PFSK-1 (cell line): ENCODE data around the gene ECSCR.

Source experiments
- FOXP2 ChIP-seq: optimal IDR thresholded peaks from 2 replicates; pipeline ENCODE3; 2011; ENCODE audit warnings: borderline replicate concordance, control low read depth, inconsistent platforms; ENCODE audit not compliant: insufficient read depth; ENCODE audit errors: extremely low read length, extremely low read depth
- POLR2AphosphoS5 ChIP-seq: IDR thresholded peaks from 2 replicates; pipeline ENCODE4 v1.6.1; 2012; ENCODE audit warnings: low read depth, mild to moderate bottlenecking, control low read depth, low read length, moderate library complexity
- SIN3A ChIP-seq: IDR thresholded peaks from 2 replicates; pipeline ENCODE4 v1.6.1; 2012; ENCODE audit warnings: mild to moderate bottlenecking, low read length, moderate library complexity, borderline replicate concordance; ENCODE audit not compliant: insufficient read depth
- TAF1 ChIP-seq: IDR thresholded peaks from 2 replicates; pipeline ENCODE4 v1.6.1; 2012; ENCODE audit warnings: low read length, control low read depth, borderline replicate concordance; ENCODE audit not compliant: insufficient read depth
- TF ChIP-seq, protein P1 (sequence below), 2 experiments: IDR thresholded peaks; 2 replicates each; pipeline versions ENCODE4 v1.6.1 to v1.8.0; 2011 to 2012; ENCODE audit warnings: low read depth in 2 of 2, low read length in 2 of 2, control low read depth in 1 of 2, inconsistent platforms in 1 of 2, mild to moderate bottlenecking in 1 of 2, moderate library complexity in 1 of 2; ENCODE audit not compliant: insufficient read depth in 1 of 2

Gene ECSCR

DNA sequence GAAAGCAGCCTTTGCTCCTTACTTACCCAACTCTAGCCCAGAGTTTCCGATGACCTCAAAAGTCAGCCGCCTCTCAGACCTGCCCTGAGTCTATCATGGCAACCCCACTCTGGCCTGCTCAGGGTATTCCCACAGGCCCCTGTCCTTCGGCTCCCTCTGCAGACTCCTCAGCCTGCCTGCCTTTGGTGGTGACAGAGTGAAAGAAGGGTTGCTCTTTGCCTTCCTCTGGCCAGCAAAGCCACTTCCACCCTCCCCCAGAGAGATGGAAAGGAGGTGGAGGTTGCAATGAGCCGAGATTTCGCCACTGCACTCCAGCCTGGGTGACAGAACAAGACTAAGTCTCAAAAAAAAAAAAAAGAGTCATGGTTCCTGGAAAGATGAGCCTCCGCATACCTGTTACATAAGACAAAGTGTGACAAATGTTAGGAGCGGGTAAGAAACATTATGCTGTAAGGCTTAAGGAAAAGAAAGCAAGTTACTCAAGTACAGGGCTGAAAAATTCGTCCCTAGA is 5.9 kb upstream of the ECSCR start:
- TF ChIP-seq, protein P1, sequence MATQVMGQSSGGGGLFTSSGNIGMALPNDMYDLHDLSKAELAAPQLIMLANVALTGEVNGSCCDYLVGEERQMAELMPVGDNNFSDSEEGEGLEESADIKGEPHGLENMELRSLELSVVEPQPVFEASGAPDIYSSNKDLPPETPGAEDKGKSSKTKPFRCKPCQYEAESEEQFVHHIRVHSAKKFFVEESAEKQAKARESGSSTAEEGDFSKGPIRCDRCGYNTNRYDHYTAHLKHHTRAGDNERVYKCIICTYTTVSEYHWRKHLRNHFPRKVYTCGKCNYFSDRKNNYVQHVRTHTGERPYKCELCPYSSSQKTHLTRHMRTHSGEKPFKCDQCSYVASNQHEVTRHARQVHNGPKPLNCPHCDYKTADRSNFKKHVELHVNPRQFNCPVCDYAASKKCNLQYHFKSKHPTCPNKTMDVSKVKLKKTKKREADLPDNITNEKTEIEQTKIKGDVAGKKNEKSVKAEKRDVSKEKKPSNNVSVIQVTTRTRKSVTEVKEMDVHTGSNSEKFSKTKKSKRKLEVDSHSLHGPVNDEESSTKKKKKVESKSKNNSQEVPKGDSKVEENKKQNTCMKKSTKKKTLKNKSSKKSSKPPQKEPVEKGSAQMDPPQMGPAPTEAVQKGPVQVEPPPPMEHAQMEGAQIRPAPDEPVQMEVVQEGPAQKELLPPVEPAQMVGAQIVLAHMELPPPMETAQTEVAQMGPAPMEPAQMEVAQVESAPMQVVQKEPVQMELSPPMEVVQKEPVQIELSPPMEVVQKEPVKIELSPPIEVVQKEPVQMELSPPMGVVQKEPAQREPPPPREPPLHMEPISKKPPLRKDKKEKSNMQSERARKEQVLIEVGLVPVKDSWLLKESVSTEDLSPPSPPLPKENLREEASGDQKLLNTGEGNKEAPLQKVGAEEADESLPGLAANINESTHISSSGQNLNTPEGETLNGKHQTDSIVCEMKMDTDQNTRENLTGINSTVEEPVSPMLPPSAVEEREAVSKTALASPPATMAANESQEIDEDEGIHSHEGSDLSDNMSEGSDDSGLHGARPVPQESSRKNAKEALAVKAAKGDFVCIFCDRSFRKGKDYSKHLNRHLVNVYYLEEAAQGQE (IDR thresholded peaks at IDR 0.05; ENCODE audit: insufficient read depth in 1 of 2, low read depth in 2 of 2, low read length in 2 of 2), result no peak
- TF ChIP-seq SIN3A (no peak), FOXP2 (no peak), POLR2AphosphoS5 (no peak), TAF1 (no peak)

DNA sequence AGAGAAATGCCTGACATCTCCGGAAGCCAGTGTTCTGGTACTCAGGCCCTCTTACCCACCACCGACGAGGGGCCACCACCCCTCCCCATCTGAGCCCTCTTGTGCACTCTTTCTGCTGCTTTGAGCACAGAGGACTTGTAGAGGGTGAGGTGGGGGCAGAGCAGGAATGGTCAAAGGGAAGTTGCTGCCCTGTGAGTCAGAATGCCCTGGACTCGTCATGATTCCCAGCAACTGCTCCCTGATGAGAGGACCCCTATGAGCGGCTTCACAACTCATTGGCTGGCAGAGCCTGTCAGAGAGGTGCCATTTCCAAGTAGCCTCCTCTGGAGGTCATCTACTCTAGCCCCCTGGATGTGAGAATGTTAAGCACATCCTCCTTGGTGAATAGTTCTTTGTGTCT is 845 bp downstream of the ECSCR start:
- TF ChIP-seq, protein P1 (IDR thresholded peaks at IDR 0.05; ENCODE audit: insufficient read depth in 1 of 2, low read depth in 2 of 2, low read length in 2 of 2), result no peak
- TF ChIP-seq FOXP2, result no peak
- no peak for TF ChIP-seq POLR2AphosphoS5
- no peak for TF ChIP-seq TAF1
- TF ChIP-seq SIN3A, result no peak

DNA sequence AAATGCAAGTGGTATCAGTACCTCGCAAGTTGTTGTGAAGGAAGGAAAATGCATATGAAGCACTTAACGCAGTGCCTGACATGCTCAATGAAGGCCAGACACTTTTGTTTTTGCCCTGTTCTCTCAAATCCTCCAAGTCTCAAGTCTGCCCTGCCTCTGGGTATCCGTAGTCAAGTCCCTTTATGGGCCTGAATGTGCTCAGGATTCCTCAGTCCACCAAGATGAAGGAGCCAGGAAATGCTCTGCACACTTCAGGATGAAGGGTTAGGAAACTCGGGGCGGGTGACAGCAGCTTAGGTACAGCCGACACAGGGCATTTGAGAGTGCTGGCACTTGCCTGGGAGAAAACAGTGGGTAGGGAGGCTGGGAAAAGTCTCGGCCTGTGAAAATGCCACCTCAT is 1.4 kb downstream of the ECSCR start:
- TF ChIP-seq SIN3A (no peak), FOXP2 (no peak), POLR2AphosphoS5 (no peak), TAF1 (no peak)
- TF ChIP-seq, protein P1 (IDR thresholded peaks at IDR 0.05; ENCODE audit: insufficient read depth in 1 of 2, low read depth in 2 of 2, low read length in 2 of 2), result no peak

- TF ChIP-seq POLR2AphosphoS5 (no peak), TAF1 (no peak), FOXP2 (no peak)
Measured at GRCh38 chr5:139460455-139460854, 2.1 kb downstream of the ECSCR start.

DNA sequence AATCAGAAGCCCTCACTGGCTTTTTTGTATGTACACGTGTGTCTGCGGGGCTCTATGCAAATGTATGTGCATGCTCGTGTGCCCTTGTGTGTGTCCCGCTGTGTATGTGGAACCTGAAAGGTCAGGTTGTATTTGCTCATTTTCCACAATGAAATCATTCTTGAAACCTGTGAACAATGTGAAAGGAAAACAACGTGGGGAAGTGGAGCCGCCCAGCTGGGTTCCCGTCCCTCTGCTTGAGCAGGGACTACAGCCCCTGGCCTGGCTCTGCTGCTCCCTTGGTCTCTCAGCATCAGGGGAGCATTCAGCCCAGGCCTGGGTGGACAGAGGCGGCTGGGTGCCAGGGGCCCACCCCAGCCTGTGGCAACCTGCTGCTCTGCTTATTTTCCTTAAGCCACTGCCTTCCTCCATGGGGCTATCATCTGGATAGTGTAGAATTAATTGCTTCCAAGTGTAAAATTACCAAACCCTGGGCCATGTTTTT is 3.0 kb downstream of the ECSCR start:
- TF ChIP-seq TAF1, result no peak
- no peak for TF ChIP-seq POLR2AphosphoS5
- TF ChIP-seq, protein P1 (IDR thresholded peaks at IDR 0.05; ENCODE audit: insufficient read depth in 1 of 2, low read depth in 2 of 2, low read length in 2 of 2), result no peak
- TF ChIP-seq SIN3A, result no peak
- TF ChIP-seq FOXP2, result no peak
